H1 (cell line): Measurements from ENCODE around the gene SERPINA6.
"Not testable (repeated sequence)": the region's sequence is repeated elsewhere in the genome, so short reads cannot be mapped to it uniquely, and the experiment has no call there.

Experiments used
- EP300 ChIP-seq, 2 experiments: IDR thresholded peaks; 1 replicate in 1 of 2; 2 replicates in 1 of 2; pipeline ENCODE4 v1.6.1; 2011 to 2012; ENCODE audit warnings: low read depth in 2 of 2, low read length in 2 of 2, mild to moderate bottlenecking in 2 of 2, borderline replicate concordance in 1 of 2, inconsistent platforms in 1 of 2, moderate library complexity in 1 of 2
- KDM5A ChIP-seq: fragments of 200-600 bp; IDR thresholded peaks from 2 replicates; pipeline ENCODE4 v1.7.1; 2012; ENCODE audit warnings: mild to moderate bottlenecking, low read length, inconsistent platforms, mixed read lengths
- MAX ChIP-seq: IDR thresholded peaks from 2 replicates; pipeline ENCODE4 v1.6.1; 2012; ENCODE audit warnings: inconsistent platforms
- POLR2AphosphoS5 ChIP-seq: IDR thresholded peaks from 2 replicates; pipeline ENCODE4 v1.6.1; 2011; ENCODE audit warnings: low read depth, low read length
- TF ChIP-seq, protein P1 (sequence below), 3 experiments: IDR thresholded peaks; 1 replicate in 2 of 3; 2 replicates in 1 of 3; pipeline versions ENCODE4 v1.5.1 to v1.6.1; 2011; ENCODE audit warnings: low read length in 3 of 3, mild to moderate bottlenecking in 3 of 3, inconsistent platforms in 2 of 3, low read depth in 1 of 3, moderate library complexity in 1 of 3; ENCODE audit not compliant: insufficient read depth in 1 of 3; ENCODE audit errors: control extremely low read depth in 1 of 3

- TF ChIP-seq MAX; POLR2AphosphoS5; KDM5A; EP300 (IDR thresholded peaks at IDR 0.05; ENCODE audit: borderline replicate concordance in 1 of 2, low read depth in 2 of 2, low read length in 2 of 2): not testable (repeated sequence)
- TF ChIP-seq, protein P1, sequence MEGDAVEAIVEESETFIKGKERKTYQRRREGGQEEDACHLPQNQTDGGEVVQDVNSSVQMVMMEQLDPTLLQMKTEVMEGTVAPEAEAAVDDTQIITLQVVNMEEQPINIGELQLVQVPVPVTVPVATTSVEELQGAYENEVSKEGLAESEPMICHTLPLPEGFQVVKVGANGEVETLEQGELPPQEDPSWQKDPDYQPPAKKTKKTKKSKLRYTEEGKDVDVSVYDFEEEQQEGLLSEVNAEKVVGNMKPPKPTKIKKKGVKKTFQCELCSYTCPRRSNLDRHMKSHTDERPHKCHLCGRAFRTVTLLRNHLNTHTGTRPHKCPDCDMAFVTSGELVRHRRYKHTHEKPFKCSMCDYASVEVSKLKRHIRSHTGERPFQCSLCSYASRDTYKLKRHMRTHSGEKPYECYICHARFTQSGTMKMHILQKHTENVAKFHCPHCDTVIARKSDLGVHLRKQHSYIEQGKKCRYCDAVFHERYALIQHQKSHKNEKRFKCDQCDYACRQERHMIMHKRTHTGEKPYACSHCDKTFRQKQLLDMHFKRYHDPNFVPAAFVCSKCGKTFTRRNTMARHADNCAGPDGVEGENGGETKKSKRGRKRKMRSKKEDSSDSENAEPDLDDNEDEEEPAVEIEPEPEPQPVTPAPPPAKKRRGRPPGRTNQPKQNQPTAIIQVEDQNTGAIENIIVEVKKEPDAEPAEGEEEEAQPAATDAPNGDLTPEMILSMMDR (IDR thresholded peaks at IDR 0.05; ENCODE audit: control extremely low read depth in 1 of 3, insufficient read depth in 1 of 3, low read depth in 1 of 3, low read length in 3 of 3), result not testable (repeated sequence)
Measured at GRCh38 chr14:94296181-94296545, 27.0 kb downstream of the SERPINA6 start.
